ENCODE results near the gene CPNE7. TPM values are rescaled to one million over a fixed set of nuclear protein-coding genes. Genes with fewer than 3 reads are reported as not detected.

The CPNE7 gene
- polyA plus RNA-seq, 1 donor from 2014 or later, result 0.15 TPM

GRCh38 chr16:89641458-89642119 lies 66.0 kb downstream of the CPNE7 start:
- Histone ChIP-seq H3K27me3 (ENCODE audit: insufficient read depth, low read depth, low read length) (no peaks in the 10 kb centered on the region), H3K79me2 (replicated peaks; ENCODE audit: insufficient read depth, low read length) (no peaks in the 10 kb centered on the region), H3F3A (ENCODE audit: insufficient read depth, low read length, poor library complexity, severe bottlenecking) (no peaks in the 10 kb centered on the region), H2AFZ (ENCODE audit: low read depth, low read length) (no peak overlapping the region), H3K9ac (ENCODE audit: low read length) (no peak overlapping the region), H3K27ac (ENCODE audit: low read length) (no peak overlapping the region), H3K4me3 (ENCODE audit: low read length) (no peak overlapping the region), H3K4me2 (ENCODE audit: low read length) (no peak overlapping the region), H3K36me3 (ENCODE audit: insufficient read depth, low read length) (no peaks in the 10 kb centered on the region), H4K20me1 (ENCODE audit: insufficient read depth) (no peaks in the 10 kb centered on the region), H3K9me3 (ENCODE audit: low read length) (no peaks in the 10 kb centered on the region), H3K9me2 (ENCODE audit: insufficient read depth, low read length) (no peaks in the 10 kb centered on the region)
- no peak for TF ChIP-seq POLR2AphosphoS5 (IDR thresholded peaks at IDR 0.05)
- TF ChIP-seq TAF1 (IDR thresholded peaks at IDR 0.05; ENCODE audit: low read depth), result no peak
- no peak for TF ChIP-seq EZH2 (IDR thresholded peaks at IDR 0.05; ENCODE audit: borderline replicate concordance, insufficient read depth, low read length, poor library complexity, severe bottlenecking)

GRCh38 chr16:89642574-89642973 lies 67.0 kb downstream of the CPNE7 start:
- H2AFZ ChIP-seq (ENCODE audit: low read depth, low read length), result no peak overlapping the region
- H3K4me2 ChIP-seq (ENCODE audit: low read length), result no peak overlapping the region
- no peaks in the 10 kb centered on the region for H3K36me3 ChIP-seq (ENCODE audit: insufficient read depth, low read length)
- no peaks in the 10 kb centered on the region for H3K79me2 ChIP-seq (replicated peaks; ENCODE audit: insufficient read depth, low read length)
- TF ChIP-seq RAD21 (conservative IDR thresholded peaks at IDR 0.05), result no peak
- no peak for TF ChIP-seq REST (IDR thresholded peaks at IDR 0.05; ENCODE audit: borderline replicate concordance)
- TF ChIP-seq CTCF (IDR thresholded peaks at IDR 0.05; ENCODE audit: poor library complexity, severe bottlenecking), result no peak
- no peak for TF ChIP-seq EZH2 (IDR thresholded peaks at IDR 0.05; ENCODE audit: borderline replicate concordance, insufficient read depth, low read length, poor library complexity, severe bottlenecking)
- no peak for TF ChIP-seq MXI1 (conservative IDR thresholded peaks at IDR 0.05; ENCODE audit: poor library complexity, severe bottlenecking)
- TF ChIP-seq SMC3 (conservative IDR thresholded peaks at IDR 0.05; ENCODE audit: poor library complexity), result no peak
- TF ChIP-seq EP300 (conservative IDR thresholded peaks at IDR 0.05; ENCODE audit: poor library complexity, severe bottlenecking), result no peak
- no peak for TF ChIP-seq TAF1 (IDR thresholded peaks at IDR 0.05; ENCODE audit: low read depth)
- no peak for TF ChIP-seq POLR2AphosphoS5 (IDR thresholded peaks at IDR 0.05)
- H3F3A ChIP-seq (ENCODE audit: insufficient read depth, low read length, poor library complexity, severe bottlenecking), result no peaks in the 10 kb centered on the region
- H3K4me3 ChIP-seq (ENCODE audit: low read length), result no peak overlapping the region
- no peak overlapping the region for H3K9ac ChIP-seq (ENCODE audit: low read length)
- no peaks in the 10 kb centered on the region for H4K20me1 ChIP-seq (ENCODE audit: insufficient read depth)
- no peaks in the 10 kb centered on the region for H3K9me3 ChIP-seq (ENCODE audit: low read length)
- H3K27me3 ChIP-seq (ENCODE audit: insufficient read depth, low read depth, low read length), result no peaks in the 10 kb centered on the region
- H3K9me2 ChIP-seq (ENCODE audit: insufficient read depth, low read length), result no peaks in the 10 kb centered on the region
- no peak overlapping the region for H3K27ac ChIP-seq (ENCODE audit: low read length)
